ENCODE measurements around the gene CYP4Z1.
"Not testable (repeated sequence)": the region's sequence is repeated elsewhere in the genome, so short reads cannot be mapped to it uniquely, and the experiment has no call there.

Gene CYP4Z1

DNA sequence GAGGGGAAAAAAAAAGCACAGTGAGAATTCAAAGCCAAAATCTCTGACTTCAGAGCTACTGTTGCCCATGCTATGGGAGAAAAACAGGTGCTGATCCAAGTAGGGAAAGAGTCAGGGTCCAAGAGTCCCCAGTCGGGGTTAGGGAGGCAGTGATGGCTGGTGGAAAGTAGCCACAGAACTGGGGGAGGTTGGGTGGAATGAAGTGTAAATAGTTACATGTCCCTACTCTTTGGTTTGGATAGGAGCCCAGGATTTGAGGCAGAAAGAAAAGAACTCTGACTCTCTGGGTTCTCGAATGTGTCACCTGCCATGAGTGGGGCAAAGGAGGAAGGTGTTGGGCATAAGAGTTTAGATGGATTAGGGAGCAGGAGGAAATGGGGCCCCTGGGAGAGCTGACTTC lies 61.8 kb downstream of the CYP4Z1 start:
- DNase-seq = not testable (repeated sequence)

DNA sequence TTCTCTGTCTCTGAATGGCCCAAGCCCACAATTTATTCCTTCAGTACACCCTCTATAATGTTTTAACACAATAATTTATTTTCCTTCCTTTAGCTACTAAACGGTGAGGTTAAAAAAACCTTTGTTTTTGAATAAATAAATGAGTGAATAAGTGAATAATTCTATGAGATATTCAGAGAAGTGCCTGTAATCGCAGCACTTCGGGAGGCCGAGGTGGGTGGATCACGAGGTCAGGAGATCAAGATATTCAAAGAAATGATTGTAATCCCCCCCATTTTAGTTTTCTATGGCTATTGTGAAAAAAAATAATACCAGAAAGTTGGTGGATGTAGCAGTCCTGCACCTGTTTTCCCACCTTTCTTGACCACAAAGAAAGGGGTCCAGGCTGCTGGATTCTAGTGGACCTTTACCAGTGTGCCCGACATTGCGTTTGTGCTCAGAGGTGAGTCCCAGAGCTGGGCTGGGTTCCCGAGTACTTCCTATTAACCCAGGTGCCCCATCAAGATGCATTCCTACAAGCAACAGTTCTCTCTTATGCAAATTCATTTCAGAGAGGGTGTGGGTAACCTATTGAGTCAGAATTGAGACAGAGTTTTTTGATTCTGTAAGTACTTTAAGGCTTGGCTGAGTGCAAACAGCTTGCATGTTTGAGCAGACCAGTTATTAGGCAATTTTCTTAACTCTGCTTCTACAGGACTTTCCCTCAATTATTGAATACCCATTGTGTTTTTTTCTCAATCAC lies 62.6 kb downstream of the CYP4Z1 start:
- not testable (repeated sequence) for DNase-seq

DNA sequence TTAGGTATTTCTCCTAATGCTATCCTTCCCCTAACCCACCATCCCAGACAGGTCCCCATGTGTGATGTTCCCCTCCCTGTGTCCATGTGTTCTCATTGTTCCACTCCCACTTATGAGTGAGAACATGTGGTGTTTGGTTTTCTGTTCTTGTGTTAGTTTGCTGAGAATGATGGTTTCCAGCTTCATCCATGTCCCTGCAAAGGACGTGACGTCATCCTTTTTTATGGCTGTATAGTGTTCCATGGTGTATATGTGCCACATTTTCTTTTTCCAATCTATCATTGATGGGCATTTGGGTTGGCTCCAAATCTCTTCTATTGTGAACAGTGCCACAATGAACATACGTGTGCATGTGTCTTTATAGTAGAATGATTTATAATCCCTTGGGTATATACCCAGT lies 65.6 kb downstream of the CYP4Z1 start:
- DNase-seq = not testable (repeated sequence)

DNA sequence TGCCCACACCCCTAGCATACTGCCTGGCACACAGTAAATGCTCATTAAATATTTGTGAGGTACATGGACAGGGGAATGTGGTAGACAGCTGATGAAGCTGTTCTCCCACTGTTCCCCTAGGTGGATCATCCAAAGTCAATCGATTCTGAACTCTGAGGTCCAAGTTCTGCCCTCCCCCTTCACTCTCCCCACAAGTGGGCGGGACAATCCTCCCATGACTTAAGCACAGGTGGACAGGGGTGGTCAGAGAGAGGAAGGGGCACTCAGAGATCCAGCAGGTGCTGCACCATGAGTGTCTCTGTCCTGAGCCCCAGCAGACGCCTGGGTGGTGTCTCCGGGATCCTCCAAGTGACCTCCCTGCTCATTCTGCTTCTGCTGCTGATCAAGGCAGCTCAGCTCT lies 70.2 kb downstream of the CYP4Z1 start, which contains the start of gene CYP4A22:
CYP4A22 (plus strand) TSS at position 244 of the 400 bp plus-strand sequence; CDS start at position 289, 45 bp downstream.
- no peak for DNase-seq

DNA sequence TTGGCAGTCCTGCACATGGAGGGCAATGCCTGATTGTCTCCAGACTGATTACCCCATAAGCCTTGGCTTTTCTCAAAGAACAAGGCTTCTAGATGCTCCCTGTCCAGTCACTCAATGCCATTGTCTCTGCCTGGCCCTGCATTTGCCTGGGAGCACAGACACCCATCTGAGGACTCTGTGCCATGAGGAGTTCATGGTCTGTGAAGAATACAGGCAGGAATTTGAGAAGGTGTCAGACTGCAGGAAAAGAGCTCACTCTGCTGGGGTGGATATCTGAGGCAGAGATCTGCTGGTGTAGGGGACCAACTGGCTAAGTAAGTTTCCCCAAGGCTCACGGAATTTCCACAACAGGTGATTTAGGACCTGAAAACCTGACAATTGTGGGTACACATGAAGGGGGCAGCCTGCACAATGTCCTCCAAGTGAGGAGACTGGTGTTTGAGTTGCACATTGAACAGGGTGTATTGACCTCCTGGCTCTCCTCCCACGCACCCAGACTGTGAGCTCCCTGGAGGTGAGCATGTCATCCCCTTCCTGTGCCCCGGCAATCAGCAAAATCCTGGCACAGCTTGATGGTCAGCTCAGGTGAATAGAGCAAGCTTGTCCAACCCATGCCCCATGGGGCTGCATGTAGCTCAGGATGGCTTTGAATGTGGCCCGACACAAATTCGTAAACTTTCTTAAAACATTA lies 71.0 kb downstream of the CYP4Z1 start:
- no peak for DNase-seq

DNA sequence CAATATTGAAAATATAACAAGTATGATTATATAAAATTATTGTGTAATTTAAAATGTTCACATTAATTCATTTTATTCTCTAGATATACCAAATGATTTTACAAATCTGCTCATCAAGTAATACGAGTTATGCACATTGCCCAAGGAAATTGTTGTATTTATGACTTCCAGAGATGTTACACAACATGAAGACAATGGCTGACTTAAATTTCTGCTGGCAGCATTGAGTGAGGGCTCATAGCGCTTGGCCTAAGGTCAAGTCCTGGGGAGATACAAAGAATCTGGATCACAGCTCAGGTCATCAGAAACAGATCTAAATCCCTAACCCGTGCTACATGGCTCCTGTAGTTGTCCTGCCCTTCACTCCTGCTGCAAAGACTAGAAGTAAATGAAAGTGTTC lies 73.3 kb downstream of the CYP4Z1 start:
- DNase-seq = not testable (repeated sequence)

DNA sequence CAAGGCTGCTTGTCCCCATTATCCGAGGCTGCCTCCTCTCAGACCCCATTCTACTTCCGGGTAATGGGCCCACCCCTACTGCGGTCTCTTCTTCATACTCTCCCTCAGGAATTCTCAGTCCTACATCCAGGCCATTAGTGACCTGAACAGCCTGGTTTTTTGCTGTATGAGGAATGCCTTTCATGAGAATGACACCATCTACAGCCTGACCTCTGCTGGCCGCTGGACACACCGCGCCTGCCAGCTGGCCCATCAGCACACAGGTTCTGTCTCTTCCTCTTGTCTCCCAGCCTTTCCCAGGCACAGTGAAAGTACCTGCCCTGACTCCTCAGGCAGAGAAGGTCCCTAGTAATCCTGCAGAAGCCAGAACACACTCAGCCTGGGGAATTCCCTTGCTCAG lies 76.6 kb downstream of the CYP4Z1 start:
- not testable (repeated sequence) for DNase-seq

DNA sequence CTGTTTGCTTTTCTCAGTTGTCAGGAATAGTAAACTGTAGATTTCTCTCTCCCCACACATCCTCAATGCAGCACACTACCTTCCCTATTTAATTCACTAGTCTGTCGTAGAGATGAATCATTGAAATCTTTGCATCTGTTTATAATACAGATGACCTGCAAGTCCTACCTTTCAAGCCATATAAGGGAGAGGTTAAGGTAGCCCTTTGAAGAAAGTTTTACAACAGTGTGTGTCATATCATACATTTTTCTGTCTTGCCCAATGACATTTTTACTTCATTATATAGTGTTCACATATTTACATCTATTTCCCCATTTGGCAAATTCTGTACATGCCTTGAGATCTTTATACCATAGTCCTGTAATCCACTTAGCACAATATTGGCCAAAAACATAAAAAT lies 79.5 kb downstream of the CYP4Z1 start:
- not testable (repeated sequence) for DNase-seq

DNA sequence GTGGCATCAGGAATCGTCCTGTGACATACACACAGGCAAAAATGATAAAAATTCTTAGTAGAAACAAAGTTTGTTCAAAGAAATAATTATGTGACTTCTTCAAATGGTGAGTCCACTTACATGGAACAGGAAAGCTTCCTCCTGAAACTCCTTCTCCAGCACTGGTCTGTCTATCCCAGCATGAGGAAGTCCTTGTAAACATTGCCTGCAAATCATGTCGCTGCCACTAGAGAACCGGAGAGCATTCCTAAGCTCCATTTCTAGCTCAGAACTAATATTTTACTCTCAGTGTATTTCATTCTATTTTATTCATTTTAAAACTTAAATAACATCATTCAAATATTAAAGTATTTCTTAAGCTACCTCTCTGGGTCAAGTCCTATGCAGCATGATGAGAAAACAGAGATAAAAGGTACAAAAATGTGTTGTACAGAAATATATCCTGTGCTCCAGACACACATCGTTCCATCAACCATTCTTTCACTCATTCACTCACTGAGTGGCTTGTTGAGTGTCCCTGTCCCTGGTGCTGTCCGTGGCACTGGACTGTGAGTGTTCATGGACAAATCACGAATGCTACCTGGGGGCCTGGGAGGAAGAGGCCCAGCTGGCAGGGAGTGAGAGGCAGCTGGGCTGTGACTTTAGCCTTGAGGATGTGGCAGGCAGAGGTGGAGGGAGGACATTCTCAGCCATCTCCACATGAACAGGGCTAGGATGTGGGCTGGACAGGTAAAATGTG lies 80.2 kb downstream of the CYP4Z1 start:
- no peak for DNase-seq

DNA sequence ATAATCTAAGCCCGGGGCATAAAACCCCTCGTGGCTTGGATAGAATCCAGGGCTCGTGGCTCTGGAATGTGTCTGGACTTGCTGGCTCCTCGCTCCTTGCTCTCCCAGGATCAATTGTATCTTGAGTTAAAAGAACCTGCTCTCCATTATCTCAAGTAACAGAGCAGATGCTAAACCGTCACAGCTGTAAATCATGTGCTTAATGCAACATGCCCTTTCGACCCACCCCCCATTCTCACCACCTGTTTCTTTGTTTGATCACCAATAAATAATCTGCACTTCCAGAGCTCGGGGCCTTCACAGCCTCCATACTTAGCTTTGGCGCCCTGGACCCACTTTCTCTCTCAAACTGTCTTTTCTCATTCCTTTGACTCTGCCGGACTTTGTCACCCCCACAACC lies 82.1 kb downstream of the CYP4Z1 start:
- DNase-seq = not testable (repeated sequence)

DNA sequence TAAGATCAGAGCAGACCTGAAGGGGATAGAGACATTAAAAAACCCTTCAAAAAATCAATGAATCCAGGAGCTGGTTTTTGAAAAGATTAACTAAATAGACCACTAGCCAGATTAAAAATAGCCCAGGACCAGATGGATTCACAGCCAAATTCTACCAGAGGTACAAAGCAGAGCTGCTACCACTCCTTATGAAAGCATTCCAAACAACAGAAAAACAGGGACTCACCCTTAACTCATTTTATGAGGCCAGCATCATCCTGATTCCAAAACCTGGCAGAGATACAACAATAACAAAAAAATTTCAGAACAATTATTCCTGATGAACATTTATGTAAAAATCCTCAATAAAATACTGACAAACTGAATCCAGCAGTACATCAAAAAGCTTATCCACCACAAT lies 89.4 kb downstream of the CYP4Z1 start:
- not testable (repeated sequence) for DNase-seq

DNA sequence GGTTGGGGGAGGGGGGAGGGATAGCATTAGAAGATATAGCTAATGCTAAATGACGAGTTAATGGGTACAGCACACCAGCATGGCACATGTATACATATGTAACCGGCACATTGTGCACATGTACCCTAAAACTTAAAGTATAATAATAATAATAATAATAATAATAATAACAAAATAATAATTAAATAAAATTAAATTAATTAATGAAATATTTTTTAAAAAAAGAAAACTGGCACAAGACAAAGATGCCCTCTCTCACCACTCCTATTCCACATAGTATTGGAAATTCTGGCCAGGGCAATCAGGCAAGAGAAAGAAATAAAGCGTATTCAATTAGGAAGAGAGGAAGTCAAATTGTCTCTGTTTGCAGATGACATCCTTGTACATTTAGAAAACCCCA lies 90.9 kb downstream of the CYP4Z1 start:
- DNase-seq = not testable (repeated sequence)

DNA sequence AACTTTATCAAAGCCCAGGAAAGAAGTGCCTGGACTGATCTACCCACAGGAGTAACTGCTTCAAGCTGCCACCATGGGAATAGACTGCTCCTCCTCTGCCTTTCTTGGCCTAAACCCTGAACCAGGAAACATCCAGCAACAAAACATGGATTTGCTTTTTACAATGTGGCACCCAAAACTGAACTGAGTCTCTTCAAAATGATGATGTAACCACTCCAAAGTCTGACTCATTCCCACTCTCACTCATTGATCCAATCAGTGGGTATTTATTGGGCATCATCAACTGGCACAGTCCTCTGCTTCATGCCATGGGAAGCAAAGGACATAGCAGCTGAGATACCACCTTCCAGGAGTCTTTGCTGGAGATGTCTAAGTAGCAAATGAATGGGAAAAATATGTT lies 93.7 kb downstream of the CYP4Z1 start:
- DNase-seq = no peak

DNA sequence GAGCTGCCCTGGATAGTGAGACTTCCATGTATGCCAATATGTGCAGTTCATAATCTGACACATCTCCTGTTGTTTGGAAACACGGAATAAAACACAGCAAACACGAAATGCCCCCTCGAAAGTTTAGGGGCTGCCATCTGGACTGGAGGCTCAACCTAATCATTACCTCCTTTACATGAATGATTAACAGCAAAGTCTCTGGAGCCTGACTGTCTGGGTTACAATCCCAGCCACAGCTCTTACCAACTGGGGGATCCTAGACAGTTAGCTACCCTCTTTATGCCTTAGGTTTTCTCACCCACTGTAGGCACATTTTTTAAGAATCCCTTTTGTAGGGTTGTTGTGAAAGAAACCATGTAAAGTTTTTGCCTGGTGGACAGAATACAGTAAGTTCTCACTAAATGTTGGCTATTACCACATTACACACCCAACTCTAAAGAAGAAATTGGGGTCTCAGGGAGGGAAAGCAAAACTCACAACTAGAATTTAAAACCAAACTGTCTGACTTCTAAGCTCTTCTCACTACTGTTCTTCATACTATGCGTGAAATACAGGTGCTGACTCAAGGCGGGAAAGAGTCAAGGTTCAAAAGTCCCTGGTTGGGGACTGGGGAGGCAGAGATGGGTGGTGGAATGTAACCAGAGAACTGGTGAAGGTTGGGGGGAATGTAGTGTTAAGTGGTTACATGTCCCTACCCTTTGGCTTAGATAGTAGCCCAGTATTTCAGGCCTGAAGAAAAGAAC lies 94.4 kb downstream of the CYP4Z1 start:
- no peak for DNase-seq

DNA sequence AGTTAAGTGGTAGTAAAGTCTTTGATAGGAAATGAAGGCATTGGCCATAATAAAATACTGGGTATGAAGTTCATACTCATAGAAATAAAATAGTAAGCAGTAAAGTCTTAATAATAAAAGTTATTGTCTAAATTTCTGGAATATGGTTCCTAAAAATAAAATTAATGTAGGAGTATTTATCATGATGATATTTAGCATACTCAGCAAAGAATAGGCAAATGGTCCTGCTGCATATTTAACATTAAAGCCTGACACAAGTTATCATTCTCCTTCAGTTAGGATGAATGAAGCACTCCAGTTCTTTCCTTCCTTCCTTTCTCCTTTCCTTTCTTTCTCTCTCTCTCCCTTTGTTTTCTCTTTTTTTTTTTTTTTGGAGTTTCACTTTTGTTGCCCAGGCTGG lies 97.5 kb downstream of the CYP4Z1 start:
- DNase-seq = no peak

Measured in activated CD4-positive, alpha-beta T cell treated with anti-CD3 and anti-CD28 coated beads, Interleukin-2, amount 50 U/mL, for 48 hours (primary cell).